IgD-negative memory B cell (primary cell): Measurements from ENCODE around the gene ARHGAP6. TPM values are rescaled to one million over a fixed set of nuclear protein-coding genes. Genes with fewer than 3 reads are reported as not detected.
"Not testable (repeated sequence)": the region's sequence is repeated elsewhere in the genome, so short reads cannot be mapped to it uniquely, and the experiment has no call there.

ENCODE experiments used
- H3K27ac Mint-ChIP-seq, 3 donors: one replicate each; pipeline ENCODE4 v1.8.0; 2020 to 2022; ENCODE audit warnings: mild to moderate bottlenecking in 3 of 3, mixed read lengths in 3 of 3, moderate library complexity in 1 of 3
- H3K27me3 Mint-ChIP-seq: one replicate; pipeline ENCODE4 v1.8.0; 2021; ENCODE audit warnings: mixed read lengths
- H3K36me3 Mint-ChIP-seq: one replicate; pipeline ENCODE4 v1.8.0; 2020; ENCODE audit warnings: mild to moderate bottlenecking, mixed read lengths
- H3K4me1 Mint-ChIP-seq, 3 donors: one replicate each; pipeline ENCODE4 v1.8.0; 2020 to 2022; ENCODE audit warnings: mixed read lengths in 3 of 3, mild to moderate bottlenecking in 1 of 3
- H3K4me3 Mint-ChIP-seq, 4 donors: one replicate each; pipeline ENCODE4 v1.8.0; 2020 to 2022; ENCODE audit warnings: mild to moderate bottlenecking in 4 of 4, mixed read lengths in 4 of 4, moderate library complexity in 3 of 4
- H3K9me3 Mint-ChIP-seq, 3 donors: one replicate each; pipeline ENCODE4 v1.8.0; 2020 to 2021; ENCODE audit warnings: mixed read lengths in 3 of 3, mild to moderate bottlenecking in 1 of 3
- polyA plus RNA-seq: library from polyadenylated mRNA; unstranded; fragments of 300-500 nt; fragmentation: Illumina TruSeq; gene quantifications from one replicate; pipeline ENCODE4 v1.2.3, GENCODE V29; 2021

Gene ARHGAP6
- polyA plus RNA-seq, 1 donor from 2014 or later = 0.97 TPM

DNA sequence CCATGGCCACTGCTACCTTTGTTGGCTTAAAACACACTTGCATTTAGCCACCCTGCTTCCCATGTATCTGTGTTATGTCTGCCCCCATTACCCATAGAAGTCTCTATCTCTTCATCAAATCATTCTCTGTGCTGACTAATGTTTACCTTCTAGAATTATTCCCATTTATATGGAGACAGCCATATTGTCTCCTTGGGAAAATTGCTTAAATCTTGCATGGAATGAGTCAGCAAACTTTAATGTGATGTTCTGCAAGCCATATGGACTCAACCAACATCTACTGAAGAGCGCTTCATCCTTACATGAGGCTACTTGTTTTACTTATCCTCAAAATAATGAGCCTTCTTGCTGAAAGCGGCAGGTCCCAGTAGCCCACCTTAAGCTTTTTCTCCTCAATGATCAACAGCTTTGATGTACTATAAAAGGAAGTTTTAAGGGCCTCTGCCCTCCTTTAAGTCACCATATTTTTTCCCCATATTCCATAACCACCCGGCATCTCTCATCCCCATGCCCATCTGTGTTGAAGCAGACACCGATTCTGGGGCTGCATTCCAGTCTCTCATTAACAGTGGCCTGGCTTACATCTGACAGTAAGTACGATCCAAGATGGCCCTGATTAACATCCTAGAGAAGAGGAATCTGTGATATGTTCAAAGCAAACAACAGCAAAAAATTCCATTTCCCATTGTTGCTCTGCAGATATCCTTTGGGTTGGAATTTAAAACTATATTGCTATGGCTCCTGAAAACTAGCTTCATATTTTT lies 130.4 kb downstream of the ARHGAP6 start:
- Mint-ChIP-seq H3K36me3 (no peaks in the 10 kb centered on the region), H3K4me3 (no peak overlapping the region), H3K9me3 (no peaks in the 10 kb centered on the region), H3K4me1 (peaks cover 0 to 5% (median 0%) of the 10 kb centered on the region in 3 donors), H3K27ac (no peak overlapping the region), H3K27me3 (peaks cover 3% of the 10 kb centered on the region)

DNA sequence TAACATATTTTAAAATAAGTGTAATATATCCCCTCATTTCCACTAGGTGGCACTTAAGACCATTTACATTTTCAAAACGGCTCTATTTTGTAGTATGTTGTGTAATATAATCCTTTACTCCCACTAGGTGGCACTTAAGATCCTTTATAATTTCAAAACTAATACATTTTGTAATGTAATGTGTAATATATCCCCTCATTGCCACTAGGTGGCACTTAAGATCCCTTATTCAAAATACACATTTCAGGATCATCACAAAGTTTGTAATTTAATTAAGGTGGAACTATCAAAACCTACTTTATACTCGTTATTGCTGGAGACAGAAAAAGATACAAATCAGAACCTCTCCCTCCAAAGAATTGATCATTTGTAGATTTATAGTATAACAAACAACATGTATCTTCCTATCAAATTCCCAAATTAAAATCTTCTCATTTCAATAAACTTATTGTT lies 132.5 kb downstream of the ARHGAP6 start:
- Mint-ChIP-seq H3K36me3 (no peaks in the 10 kb centered on the region), H3K27me3 (peaks cover 2% of the 10 kb centered on the region), H3K9me3 (no peaks in the 10 kb centered on the region), H3K4me3 (no peak overlapping the region), H3K27ac (no peak overlapping the region), H3K4me1 (peaks cover 1 to 5% (median 2%) of the 10 kb centered on the region in 3 donors)

DNA sequence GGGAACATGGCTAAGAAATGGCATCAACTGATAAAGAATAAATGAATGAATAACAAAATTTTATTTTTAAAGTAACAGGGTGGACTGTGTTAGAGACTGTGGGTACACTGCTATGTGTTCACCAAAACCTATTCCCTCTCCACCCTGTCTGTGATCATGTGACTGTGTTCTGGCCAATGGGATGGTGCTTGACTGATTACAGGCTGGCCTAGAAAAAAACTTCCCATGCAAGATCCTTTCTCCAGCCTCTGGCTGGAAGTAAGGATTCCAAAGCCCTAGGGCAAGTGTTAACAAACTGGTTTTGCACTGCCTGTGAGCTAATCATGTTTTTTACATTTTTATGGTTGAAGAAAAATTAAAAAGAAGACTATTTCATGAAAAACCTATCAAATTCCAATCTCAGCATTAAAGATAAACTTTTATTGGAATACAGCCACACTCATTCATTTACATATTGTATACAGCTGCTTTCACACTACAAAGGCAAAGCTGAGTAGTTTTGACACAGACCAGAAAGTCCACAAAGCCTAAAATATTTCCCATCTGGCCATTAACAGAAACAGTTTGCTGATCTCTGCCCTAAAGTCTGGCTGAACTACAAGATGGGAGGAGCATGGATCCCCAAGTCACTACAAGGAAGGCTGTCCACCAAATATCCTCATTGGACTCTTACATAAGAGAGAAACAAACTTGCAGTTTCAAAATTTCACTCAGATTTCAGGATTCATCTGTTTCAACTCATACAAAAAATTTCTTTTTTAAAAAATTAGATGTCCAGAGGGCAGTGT lies 133.2 kb downstream of the ARHGAP6 start:
- no peak overlapping the region for H3K27ac Mint-ChIP-seq
- no peaks in the 10 kb centered on the region for H3K36me3 Mint-ChIP-seq
- no peaks in the 10 kb centered on the region for H3K9me3 Mint-ChIP-seq
- no peak overlapping the region for H3K4me3 Mint-ChIP-seq
- peaks cover 1 to 5% (median 2%) of the 10 kb centered on the region in 3 donors for H3K4me1 Mint-ChIP-seq
- peaks cover 2% of the 10 kb centered on the region for H3K27me3 Mint-ChIP-seq

DNA sequence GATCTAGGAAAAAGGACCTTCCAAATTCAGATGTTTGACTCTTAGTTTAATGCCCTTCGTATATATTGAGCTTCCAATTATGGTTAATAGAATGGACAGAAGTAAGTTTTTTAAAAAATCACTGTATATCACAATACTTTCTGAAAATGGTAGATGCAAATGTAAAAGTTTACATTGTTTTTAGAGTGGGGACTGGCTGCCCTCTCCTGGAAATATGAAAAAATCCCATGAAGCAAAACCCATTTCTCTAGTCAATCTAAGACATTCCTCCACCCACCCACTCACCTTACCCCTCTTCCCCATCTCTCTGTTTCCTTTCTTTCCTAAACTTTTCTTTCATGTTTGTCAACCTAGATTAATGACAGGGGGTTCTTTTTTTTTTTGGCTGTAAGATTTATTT lies 134.5 kb downstream of the ARHGAP6 start:
- no peaks in the 10 kb centered on the region for H3K36me3 Mint-ChIP-seq
- H3K9me3 Mint-ChIP-seq = no peaks in the 10 kb centered on the region
- no peak overlapping the region for H3K4me3 Mint-ChIP-seq
- no peak overlapping the region for H3K27ac Mint-ChIP-seq
- H3K27me3 Mint-ChIP-seq = peaks cover 2% of the 10 kb centered on the region
- peaks cover 1 to 5% (median 2%) of the 10 kb centered on the region in 3 donors for H3K4me1 Mint-ChIP-seq

DNA sequence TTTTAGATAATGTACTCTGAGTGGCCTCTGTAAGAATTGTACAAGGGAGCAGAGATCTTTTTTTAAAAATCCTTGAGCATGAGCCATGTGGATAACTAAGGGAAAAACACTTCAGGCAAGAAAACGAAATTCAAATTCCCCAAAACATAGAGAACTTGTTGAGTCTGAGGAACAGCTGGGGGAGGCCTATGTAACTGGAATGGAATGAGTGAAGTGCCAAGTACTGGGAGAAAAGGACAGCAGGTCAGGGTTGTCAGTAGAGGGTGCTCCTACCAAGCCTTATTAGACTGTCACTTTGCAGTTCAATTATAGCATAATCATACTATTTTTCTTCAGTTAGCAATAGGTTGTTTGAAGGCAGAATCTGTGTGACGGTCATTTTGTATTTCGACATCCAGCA lies 135.1 kb downstream of the ARHGAP6 start:
- Mint-ChIP-seq H3K27ac (no peak overlapping the region), H3K36me3 (no peaks in the 10 kb centered on the region), H3K4me1 (peaks cover 1 to 5% (median 2%) of the 10 kb centered on the region in 3 donors), H3K9me3 (no peaks in the 10 kb centered on the region), H3K27me3 (no peaks in the 10 kb centered on the region), H3K4me3 (no peak overlapping the region)

DNA sequence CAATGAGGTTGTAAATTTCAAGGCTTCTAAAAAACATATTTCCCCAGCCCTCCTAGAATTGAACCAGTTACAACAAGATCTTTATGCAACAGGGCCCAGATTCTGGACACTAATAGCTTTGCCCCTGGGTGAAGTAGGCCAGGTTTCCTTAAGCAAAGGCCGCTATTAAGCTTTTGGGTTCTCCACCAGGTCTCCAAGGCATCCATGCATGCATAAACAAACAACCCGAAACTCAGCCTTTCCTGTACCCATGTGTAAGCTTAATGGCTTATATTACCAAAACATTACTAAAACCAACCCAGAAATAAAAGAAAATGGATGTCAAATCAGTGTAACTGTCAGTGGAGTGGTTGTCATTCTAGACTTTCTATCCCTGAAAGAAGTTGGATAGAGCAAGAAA lies 137.1 kb downstream of the ARHGAP6 start:
- H3K4me3 Mint-ChIP-seq = peak overlapping the region in 1 of 4 donors; percentile 39
- no peaks in the 10 kb centered on the region for H3K27me3 Mint-ChIP-seq
- H3K27ac Mint-ChIP-seq = no peak overlapping the region
- no peaks in the 10 kb centered on the region for H3K36me3 Mint-ChIP-seq
- H3K4me1 Mint-ChIP-seq = peaks cover 1 to 5% (median 2%) of the 10 kb centered on the region in 3 donors
- no peaks in the 10 kb centered on the region for H3K9me3 Mint-ChIP-seq

DNA sequence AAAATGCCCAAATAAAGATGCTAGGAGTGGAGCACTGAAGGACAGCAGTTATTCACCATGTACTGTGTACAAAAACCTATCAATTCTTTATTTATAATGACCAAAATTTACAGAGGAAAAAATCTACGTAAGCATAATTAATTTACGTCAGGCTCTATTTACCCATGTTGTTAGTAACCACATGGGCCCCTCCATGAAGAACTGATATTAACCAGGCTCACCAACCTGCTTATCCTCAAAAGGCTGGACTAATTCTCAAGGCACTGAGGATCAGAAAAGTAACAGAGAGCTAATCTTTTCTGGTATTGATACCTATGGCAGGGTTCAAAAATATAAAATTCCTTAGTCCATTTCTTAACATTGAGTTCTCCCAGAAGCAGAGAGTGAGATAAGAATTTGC lies 140.0 kb downstream of the ARHGAP6 start:
- Mint-ChIP-seq H3K27ac (no peak overlapping the region), H3K27me3 (peaks cover 4% of the 10 kb centered on the region), H3K9me3 (peaks cover 0 to 4% (median 0%) of the 10 kb centered on the region in 3 donors)

DNA sequence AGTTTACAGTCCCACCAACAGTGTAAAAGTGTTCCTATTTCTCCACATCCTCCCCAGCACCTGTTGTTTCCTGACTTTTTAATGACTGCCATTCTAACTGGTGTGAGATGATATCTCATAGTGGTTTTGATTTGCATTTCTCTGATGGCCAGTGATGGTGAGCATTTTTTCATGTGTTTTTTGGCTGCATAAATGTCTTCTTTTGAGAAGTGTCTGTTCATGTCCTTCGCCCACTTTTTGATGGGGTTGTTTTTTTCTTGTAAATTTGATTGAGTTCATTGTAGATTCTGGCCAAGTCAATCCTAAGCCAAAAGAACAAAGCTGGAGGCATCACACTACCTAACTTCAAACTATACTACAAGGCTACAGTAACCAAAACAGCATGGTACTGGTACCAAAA lies 146.5 kb downstream of the ARHGAP6 start:
- not testable (repeated sequence) for H3K4me3 Mint-ChIP-seq, H3K36me3 Mint-ChIP-seq, H3K27ac Mint-ChIP-seq, H3K9me3 Mint-ChIP-seq, H3K27me3 Mint-ChIP-seq, H3K4me1 Mint-ChIP-seq

More for the DNA sequence above, 140.0 kb downstream of the ARHGAP6 start:
- Mint-ChIP-seq H3K36me3 (peaks cover under 1% of the 10 kb centered on the region), H3K4me1 (peaks cover 0 to 2% (median 1%) of the 10 kb centered on the region in 3 donors), H3K4me3 (no peak overlapping the region)

DNA sequence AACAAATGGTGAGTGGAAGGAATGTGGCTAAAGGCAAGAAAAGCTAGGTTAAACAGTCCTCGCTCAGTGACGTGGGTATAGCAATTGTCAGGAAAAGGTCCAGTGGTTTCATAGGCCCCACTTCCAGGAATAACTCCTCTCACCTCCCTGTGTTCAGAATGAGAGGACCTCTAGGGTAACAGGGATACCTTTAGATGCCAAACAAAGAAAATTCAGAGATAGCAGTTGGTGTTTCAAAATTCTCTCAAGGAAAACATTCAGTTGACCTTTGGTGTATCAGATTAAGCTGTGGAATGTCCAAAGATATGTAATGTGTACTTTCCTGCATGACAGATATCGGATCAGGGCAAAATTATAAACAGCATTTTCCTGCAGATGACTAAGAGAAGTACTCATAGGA lies 155.9 kb downstream of the ARHGAP6 start:
- H3K4me1 Mint-ChIP-seq = no peaks in the 10 kb centered on the region
- peaks cover 3 to 6% (median 5%) of the 10 kb centered on the region in 3 donors for H3K9me3 Mint-ChIP-seq
- H3K4me3 Mint-ChIP-seq = no peak overlapping the region
- peaks cover 4% of the 10 kb centered on the region for H3K27me3 Mint-ChIP-seq
- no peaks in the 10 kb centered on the region for H3K36me3 Mint-ChIP-seq
- H3K27ac Mint-ChIP-seq = no peak overlapping the region

DNA sequence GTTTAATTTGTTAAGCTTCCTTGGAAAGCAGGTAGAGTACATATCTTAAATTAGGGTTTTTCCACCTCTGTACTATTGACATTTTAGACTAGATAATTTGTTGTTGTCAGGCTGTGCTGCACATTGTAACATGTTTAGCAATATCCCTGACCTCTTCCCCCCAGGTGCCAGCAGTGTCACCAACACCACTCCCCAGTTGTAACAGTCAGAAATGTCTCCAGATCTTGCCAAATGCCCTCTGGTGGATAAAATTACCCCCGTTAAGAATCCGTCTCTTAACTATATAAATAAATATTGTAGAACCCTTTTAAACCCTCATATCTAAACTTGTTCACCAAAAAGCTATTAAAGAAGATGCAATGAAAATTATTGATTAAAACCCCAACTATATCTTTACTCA lies 161.5 kb downstream of the ARHGAP6 start:
- no peaks in the 10 kb centered on the region for H3K36me3 Mint-ChIP-seq
- peaks cover 0 to 1% (median 0%) of the 10 kb centered on the region in 3 donors for H3K9me3 Mint-ChIP-seq
- H3K27me3 Mint-ChIP-seq = peaks cover 5% of the 10 kb centered on the region
- H3K4me3 Mint-ChIP-seq = no peak overlapping the region
- no peak overlapping the region for H3K27ac Mint-ChIP-seq
- no peaks in the 10 kb centered on the region for H3K4me1 Mint-ChIP-seq

DNA sequence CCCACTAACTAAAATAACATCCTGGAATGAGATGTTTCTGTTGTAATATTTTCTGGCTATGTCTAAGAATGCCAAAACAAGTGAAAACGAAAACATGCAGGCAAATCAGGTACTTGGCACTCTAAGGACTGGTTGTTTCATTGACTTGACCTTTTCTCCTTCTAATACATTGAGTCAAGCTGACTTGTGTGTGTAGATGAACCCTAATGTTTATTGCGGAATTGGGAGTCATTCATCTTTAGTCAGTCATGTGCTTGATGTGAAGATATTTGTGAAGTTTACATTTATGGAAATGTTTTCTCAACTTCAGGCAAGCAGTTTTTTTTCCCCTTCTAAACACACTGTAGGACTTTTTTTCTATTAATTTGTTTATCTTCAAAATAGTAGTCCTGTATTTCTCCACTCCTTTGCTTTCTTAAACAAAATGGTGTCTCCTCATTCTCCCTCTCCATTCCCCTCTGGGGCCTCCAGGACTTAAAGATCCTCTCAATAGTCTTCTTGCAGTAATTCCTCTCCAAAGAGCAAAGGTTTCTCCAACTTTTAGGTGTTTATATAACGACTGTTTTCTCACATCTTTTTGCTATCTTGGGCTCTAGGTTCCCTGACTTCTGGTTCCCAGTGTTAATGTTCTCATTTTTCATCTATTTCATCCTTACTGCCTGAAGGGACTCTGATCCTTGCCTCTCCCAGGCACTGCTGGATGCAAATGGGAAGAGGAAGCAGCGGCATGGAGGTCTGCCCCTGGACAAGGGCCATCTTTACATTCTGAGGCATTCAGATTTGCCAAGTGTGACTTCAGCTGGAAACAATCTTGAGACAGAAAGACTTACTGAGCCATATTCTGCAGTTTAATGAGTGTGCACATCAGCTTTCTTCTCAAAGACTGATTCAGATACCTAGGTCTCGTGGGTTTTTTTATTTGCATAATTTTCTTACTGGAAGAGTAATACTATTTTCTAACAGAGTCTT lies 166.4 kb downstream of the ARHGAP6 start:
- Mint-ChIP-seq H3K9me3 (peaks cover 0 to 1% (median 0%) of the 10 kb centered on the region in 3 donors), H3K27ac (no peak overlapping the region), H3K4me3 (no peak overlapping the region), H3K36me3 (no peaks in the 10 kb centered on the region), H3K27me3 (peaks cover 1% of the 10 kb centered on the region), H3K4me1 (no peaks in the 10 kb centered on the region)

DNA sequence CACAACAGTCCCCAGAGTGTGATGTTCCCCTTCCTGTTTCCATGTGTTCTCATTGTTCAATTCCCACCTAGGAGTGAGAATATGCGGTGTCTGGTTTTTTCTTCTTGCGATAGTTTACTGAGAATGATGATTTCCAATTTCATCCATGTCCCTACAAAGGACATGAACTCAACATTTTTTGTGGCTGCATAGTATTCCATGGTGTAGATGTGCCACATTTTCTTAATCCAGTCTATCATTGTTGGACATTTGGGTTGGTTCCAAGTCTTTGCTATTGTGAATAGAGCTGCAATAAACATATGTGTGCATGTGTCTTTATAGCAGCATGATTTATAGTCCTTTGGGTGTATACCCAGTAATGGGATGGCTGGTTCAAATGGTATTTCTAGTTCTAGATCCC lies 174.3 kb downstream of the ARHGAP6 start:
- H3K36me3 Mint-ChIP-seq, H3K9me3 Mint-ChIP-seq, H3K27me3 Mint-ChIP-seq, H3K4me1 Mint-ChIP-seq, H3K4me3 Mint-ChIP-seq, H3K27ac Mint-ChIP-seq: not testable (repeated sequence)

DNA sequence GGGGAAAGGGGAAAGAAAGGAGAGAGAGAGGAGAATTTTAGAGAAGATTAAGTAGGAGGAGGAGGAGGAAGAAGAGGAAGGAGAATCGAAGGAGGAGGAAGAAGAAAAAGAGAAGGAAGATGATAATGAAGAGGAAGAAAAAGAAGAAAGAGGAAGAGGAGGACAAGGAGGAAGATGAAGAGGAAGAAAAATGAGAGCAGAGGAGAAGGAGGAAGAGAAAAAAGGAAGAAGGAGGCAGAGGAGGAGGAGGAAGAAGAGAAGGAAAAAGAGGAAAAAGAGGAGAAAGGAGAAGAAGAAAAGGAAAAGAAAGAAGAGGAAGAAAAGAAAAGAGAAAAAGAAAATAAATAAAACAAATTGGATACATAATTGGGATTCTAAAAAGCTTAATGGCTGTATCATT lies 181.4 kb downstream of the ARHGAP6 start:
- no peak overlapping the region for H3K27ac Mint-ChIP-seq
- peaks cover 2% of the 10 kb centered on the region for H3K36me3 Mint-ChIP-seq
- H3K4me1 Mint-ChIP-seq = no peaks in the 10 kb centered on the region
- H3K4me3 Mint-ChIP-seq = no peak overlapping the region
- H3K9me3 Mint-ChIP-seq = no peaks in the 10 kb centered on the region
- H3K27me3 Mint-ChIP-seq = peaks cover 4% of the 10 kb centered on the region

DNA sequence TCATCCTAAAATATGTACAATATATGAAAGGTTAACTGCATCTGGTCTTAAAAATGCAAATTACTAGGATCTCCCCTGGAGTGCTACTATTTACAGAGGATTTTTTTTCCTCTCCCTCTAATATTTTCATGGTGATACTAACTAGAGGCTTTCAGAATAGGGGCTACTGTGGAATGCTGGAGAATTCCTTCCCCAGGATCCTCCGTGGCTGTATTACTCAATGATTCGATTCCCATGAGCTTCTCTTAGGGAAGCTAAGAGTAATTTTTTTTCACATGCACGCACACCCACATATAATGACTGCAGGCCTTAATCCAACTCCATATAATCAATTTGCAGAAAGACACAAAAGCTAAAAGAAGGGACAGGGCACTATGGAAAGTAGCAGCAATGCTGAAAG lies 184.7 kb downstream of the ARHGAP6 start:
- Mint-ChIP-seq H3K4me1 (no peaks in the 10 kb centered on the region), H3K36me3 (no peaks in the 10 kb centered on the region), H3K9me3 (no peaks in the 10 kb centered on the region), H3K4me3 (no peak overlapping the region), H3K27ac (no peak overlapping the region), H3K27me3 (peaks cover 1% of the 10 kb centered on the region)

DNA sequence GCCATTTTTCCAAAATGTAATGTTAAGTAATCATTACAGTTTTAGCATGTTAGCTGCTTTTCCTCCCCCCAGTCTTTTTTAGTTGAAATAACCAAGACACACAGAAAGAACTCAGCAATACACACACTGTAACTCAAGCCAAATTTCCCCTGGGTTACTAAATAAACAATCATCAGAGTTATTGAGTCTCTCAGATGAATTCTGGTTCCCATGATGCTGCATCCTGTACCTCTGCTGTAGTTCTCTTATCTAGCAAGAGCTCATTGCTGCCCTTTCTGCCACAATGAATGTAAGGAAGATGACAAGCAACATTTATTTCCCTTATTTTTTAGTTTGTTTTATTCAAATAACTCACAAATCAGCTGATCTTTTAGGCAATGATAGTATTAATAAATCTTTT lies 185.1 kb downstream of the ARHGAP6 start:
- H3K4me3 Mint-ChIP-seq = no peak overlapping the region
- no peaks in the 10 kb centered on the region for H3K36me3 Mint-ChIP-seq
- no peaks in the 10 kb centered on the region for H3K27me3 Mint-ChIP-seq
- no peak overlapping the region for H3K27ac Mint-ChIP-seq
- H3K9me3 Mint-ChIP-seq = no peaks in the 10 kb centered on the region
- no peaks in the 10 kb centered on the region for H3K4me1 Mint-ChIP-seq
